Measurements from ENCODE around the gene PLEK. TPM values are rescaled to one million over a fixed set of nuclear protein-coding genes. Genes with fewer than 3 reads are reported as not detected.
"Not testable (repeated sequence)": the region's sequence is repeated elsewhere in the genome, so short reads cannot be mapped to it uniquely, and the experiment has no call there.

Gene PLEK
- total RNA-seq, 2 donors from 2014 or later = 3.1 to 4.4 TPM

- peaks cover 0 to 12% of the 10 kb centered on the region in 2 donors for H3K4me1 ChIP-seq
- no peak overlapping the region for H3K27ac ChIP-seq
- H3K36me3 ChIP-seq = no peaks in the 10 kb centered on the region
- no peaks in the 10 kb centered on the region for H3K9me3 ChIP-seq
- no peak overlapping the region for H3K4me3 ChIP-seq
- DNase-seq (ENCODE audit: low spot score) = no peak
- H3K27me3 ChIP-seq = no peaks in the 10 kb centered on the region
- no peak for TF ChIP-seq CTCF (IDR thresholded peaks at IDR 0.05)
Measured at GRCh38 chr2:68371581-68371980, 6.5 kb downstream of the PLEK start.

- no peak for DNase-seq (ENCODE audit: low spot score)
- Histone ChIP-seq H3K27me3 (no peaks in the 10 kb centered on the region), H3K4me3 (no peak overlapping the region), H3K27ac (no peak overlapping the region), H3K36me3 (no peaks in the 10 kb centered on the region), H3K9me3 (no peaks in the 10 kb centered on the region), H3K4me1 (peaks cover 0 to 12% of the 10 kb centered on the region in 2 donors)
- no peak for TF ChIP-seq CTCF (IDR thresholded peaks at IDR 0.05)
Measured at GRCh38 chr2:68372485-68372884, 7.4 kb downstream of the PLEK start.

DNA sequence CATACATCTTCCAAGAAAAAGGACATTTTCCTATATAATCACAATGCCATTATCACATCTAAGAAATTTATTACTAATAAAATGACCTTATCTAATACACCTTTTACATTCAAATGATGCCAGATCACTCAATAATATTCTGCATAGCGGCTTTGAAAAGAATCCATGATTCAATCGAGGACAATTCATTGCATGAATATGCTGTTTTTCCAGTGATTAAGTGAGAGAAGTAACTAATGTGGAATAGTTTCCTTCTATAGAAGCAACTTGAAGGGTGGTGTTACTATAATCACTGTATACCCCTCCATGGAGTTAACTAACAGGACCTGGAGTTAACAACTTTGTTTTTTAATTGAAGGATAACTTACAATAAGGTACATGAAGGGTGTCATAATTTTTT lies 9.1 kb downstream of the PLEK start:
- Histone ChIP-seq H3K27ac (no peak overlapping the region), H3K4me1 (peaks cover 0 to 12% of the 10 kb centered on the region in 2 donors), H3K9me3 (no peaks in the 10 kb centered on the region), H3K4me3 (no peak overlapping the region), H3K36me3 (no peaks in the 10 kb centered on the region), H3K27me3 (no peaks in the 10 kb centered on the region)
- no peak for DNase-seq (ENCODE audit: low spot score)
- no peak for TF ChIP-seq CTCF (IDR thresholded peaks at IDR 0.05)

GRCh38 chr2:68375582-68375981 lies 10.5 kb downstream of the PLEK start:
- no peak overlapping the region for H3K27ac ChIP-seq

DNA sequence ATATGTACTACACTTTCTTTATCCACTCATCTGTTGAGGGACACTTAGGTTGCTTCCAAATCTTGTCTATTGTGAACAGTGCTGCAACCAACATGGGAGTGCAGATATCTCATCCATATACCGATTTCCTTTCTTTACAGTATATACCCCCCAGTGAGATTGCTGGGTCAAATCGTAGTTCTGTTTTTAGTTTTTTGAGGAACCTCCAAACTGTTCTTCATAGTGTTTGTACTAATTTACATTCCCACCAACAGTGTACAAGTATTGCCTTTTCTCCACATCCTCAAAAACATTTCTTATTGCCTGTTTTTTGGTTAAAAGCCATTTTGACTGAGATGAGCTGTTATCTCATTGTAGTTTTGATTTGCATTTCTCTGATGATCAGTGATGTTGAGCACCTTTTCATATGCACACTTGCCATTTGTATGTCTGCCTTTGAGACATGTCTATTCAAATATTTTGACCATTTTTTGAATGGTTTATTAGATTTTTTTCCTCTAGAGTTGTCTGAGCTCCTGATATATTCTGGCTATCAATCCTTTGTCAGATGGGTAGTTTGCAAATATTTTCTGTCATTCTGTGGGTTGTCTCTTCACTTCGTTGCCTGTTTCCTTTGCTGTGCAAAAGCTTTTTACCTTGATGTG lies 12.2 kb downstream of the PLEK start:
- no peak for TF ChIP-seq CTCF (IDR thresholded peaks at IDR 0.05)
- DNase-seq (ENCODE audit: low spot score) = no peak
- Histone ChIP-seq H3K4me3 (no peak overlapping the region), H3K9me3 (no peaks in the 10 kb centered on the region), H3K27ac (no peak overlapping the region), H3K4me1 (peaks cover 0 to 12% of the 10 kb centered on the region in 2 donors), H3K27me3 (no peaks in the 10 kb centered on the region), H3K36me3 (no peaks in the 10 kb centered on the region)

More at GRCh38 chr2:68375582-68375981, 10.5 kb downstream of the PLEK start:
- no peaks in the 10 kb centered on the region for H3K9me3 ChIP-seq
- no peak for DNase-seq (ENCODE audit: low spot score)
- no peak for TF ChIP-seq CTCF (IDR thresholded peaks at IDR 0.05)
- H3K4me3 ChIP-seq = no peak overlapping the region
- H3K36me3 ChIP-seq = no peaks in the 10 kb centered on the region
- no peaks in the 10 kb centered on the region for H3K27me3 ChIP-seq
- H3K4me1 ChIP-seq = peaks cover 0 to 12% of the 10 kb centered on the region in 2 donors

- H3K27me3 ChIP-seq; H3K27ac ChIP-seq; H3K36me3 ChIP-seq; DNase-seq (ENCODE audit: low spot score); H3K4me3 ChIP-seq; H3K9me3 ChIP-seq: not testable (repeated sequence)
- peaks cover 0 to 12% of the 10 kb centered on the region in 2 donors for H3K4me1 ChIP-seq
Measured at GRCh38 chr2:68378779-68379178, 13.7 kb downstream of the PLEK start.
